A673 (cell line): ENCODE data around the gene VWA2. TPM values are rescaled to one million over a fixed set of nuclear protein-coding genes. Genes with fewer than 3 reads are reported as not detected.

ENCODE experiments used
- BruUV-seq: library from RNA; stranded (reverse); fragments of 400-500 nt; replicated peaks from 2 replicates; lab custom pipeline; 2021; lab: Mats Ljungman, UMichigan
- CTCF ChIA-PET: fragments of 300-600 bp; sonication (Branson Sonifier 250); formaldehyde crosslinking; loops from one replicate; lab custom pipeline; 2022; ENCODE audit warnings: antibody characterized with exemption; lab: Charles Lee
- POLR2A ChIA-PET: fragments of 300-600 bp; sonication (Branson Sonifier 250); formaldehyde crosslinking; loops from one replicate; lab custom pipeline; 2022; ENCODE audit warnings: antibody characterized with exemption; ENCODE audit not compliant: low non-redundant PET; lab: Charles Lee
- DNase-seq: peaks from one replicate; pipeline ENCODE4 v3.0.0-alpha.2; 2015; ENCODE audit warnings: low spot score
- H3K27ac ChIP-seq: fragments of 200-600 bp; sonication (generic); 2 replicates; pipeline ENCODE4 v1.5.1; 2016; ENCODE audit warnings: mixed run types, low read depth, mild to moderate bottlenecking, mixed read lengths, antibody characterized with exemption, low read length; ENCODE audit not compliant: poor library complexity, severe bottlenecking
- H3K27me3 ChIP-seq: fragments of 200-600 bp; sonication (generic); replicated peaks from 2 replicates; pipeline ENCODE4 v1.6.1; 2017; ENCODE audit warnings: mixed run types, low read depth, mild to moderate bottlenecking, mixed read lengths, antibody characterized with exemption, low read length; ENCODE audit not compliant: insufficient read depth, poor library complexity
- H3K36me3 ChIP-seq: fragments of 200-600 bp; sonication (generic); 2 replicates; pipeline ENCODE4 v1.6.1; 2016; ENCODE audit warnings: mixed run types, mild to moderate bottlenecking, mixed read lengths, antibody characterized with exemption, low read length; ENCODE audit not compliant: insufficient read depth, poor library complexity, severe bottlenecking
- H3K4me1 ChIP-seq: fragments of 200-600 bp; sonication (generic); 2 replicates; pipeline ENCODE4 v1.6.1; 2017; ENCODE audit warnings: mixed run types, mild to moderate bottlenecking, mixed read lengths, antibody characterized with exemption, low read length; ENCODE audit not compliant: insufficient read depth, poor library complexity, severe bottlenecking
- H3K4me3 ChIP-seq: fragments of 200-600 bp; sonication (generic); 2 replicates; pipeline ENCODE4 v1.5.1; 2016; ENCODE audit warnings: low read depth, mixed run types, mild to moderate bottlenecking, mixed read lengths, low read length; ENCODE audit not compliant: poor library complexity, severe bottlenecking
- H3K9me3 ChIP-seq: fragments of 200-600 bp; sonication (generic); 2 replicates; pipeline ENCODE4 v1.6.1; 2016; ENCODE audit warnings: mixed run types, low read depth, mild to moderate bottlenecking, mixed read lengths, antibody characterized with exemption, low read length; ENCODE audit not compliant: poor library complexity, severe bottlenecking
- EZH2 ChIP-seq: fragments of 200-600 bp; sonication (generic); IDR thresholded peaks from 2 replicates; pipeline ENCODE4 v1.6.1; 2017; ENCODE audit warnings: borderline replicate concordance, low read depth, mild to moderate bottlenecking, mixed read lengths, antibody characterized with exemption, low read length; ENCODE audit not compliant: poor library complexity, severe bottlenecking
- intact Hi-C: fragments of 100-400 bp; cut with micrococcal nuclease; formaldehyde crosslinking; loops from one replicate; pipeline ENCODE4 v1.10.0; 2022; ENCODE audit not compliant: unreplicated experiment
- total RNA-seq: library from RNA; stranded (reverse); gene quantifications from 2 replicates; pipeline ENCODE4 v1.2.3, GENCODE V29; 2021
- TF ChIP-seq, protein P1 (sequence below): fragments of 300-800, 200-600 bp; sonication (generic); conservative IDR thresholded peaks from 2 replicates; pipeline ENCODE4 v1.5.1; 2017; ENCODE audit warnings: low read depth, mild to moderate bottlenecking, antibody characterized with exemption, low read length, moderate library complexity, mixed read lengths

The VWA2 gene
- total RNA-seq, 1 experiment from 2014 or later = not detected

DNA sequence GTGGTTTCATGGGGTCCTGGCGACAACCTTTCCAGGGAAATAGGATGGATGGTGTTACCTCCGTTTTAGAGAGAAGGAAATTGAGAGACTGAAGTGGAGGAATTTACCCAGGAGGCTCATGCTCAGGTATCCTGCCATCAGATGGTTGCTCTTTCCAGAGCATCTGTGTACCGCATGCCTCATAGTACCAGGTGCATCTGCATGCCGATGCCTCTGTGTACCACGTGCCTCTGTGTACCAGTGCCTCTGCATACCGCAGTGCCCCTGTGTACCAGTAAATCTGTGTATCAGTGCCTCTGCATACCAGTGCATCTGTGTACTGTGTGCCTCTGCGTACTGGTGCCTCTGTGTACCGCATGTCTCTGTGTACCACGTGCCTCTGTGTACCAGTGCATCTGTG lies 3.2 kb downstream of the VWA2 start:
- no peak for DNase-seq
- ChIA-PET CTCF (no interaction called here), POLR2A (interaction anchor here (0.6 kb wide), 1 partner anchor 75 kb away, joined by 10 read pairs; no protein-coding TSS in a partner anchor)
- TF ChIP-seq, protein P1, sequence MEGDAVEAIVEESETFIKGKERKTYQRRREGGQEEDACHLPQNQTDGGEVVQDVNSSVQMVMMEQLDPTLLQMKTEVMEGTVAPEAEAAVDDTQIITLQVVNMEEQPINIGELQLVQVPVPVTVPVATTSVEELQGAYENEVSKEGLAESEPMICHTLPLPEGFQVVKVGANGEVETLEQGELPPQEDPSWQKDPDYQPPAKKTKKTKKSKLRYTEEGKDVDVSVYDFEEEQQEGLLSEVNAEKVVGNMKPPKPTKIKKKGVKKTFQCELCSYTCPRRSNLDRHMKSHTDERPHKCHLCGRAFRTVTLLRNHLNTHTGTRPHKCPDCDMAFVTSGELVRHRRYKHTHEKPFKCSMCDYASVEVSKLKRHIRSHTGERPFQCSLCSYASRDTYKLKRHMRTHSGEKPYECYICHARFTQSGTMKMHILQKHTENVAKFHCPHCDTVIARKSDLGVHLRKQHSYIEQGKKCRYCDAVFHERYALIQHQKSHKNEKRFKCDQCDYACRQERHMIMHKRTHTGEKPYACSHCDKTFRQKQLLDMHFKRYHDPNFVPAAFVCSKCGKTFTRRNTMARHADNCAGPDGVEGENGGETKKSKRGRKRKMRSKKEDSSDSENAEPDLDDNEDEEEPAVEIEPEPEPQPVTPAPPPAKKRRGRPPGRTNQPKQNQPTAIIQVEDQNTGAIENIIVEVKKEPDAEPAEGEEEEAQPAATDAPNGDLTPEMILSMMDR = no peak
- TF ChIP-seq EZH2 = no peak
- BruUV-seq = no TSS peak
- Histone ChIP-seq H3K4me1 (no peaks in the 10 kb centered on the region), H3K4me3 (no peak overlapping the region), H3K27ac (no peak overlapping the region), H3K9me3 (no peaks in the 10 kb centered on the region), H3K27me3 (peaks cover 85% of the 10 kb centered on the region), H3K36me3 (no peaks in the 10 kb centered on the region)
- intact Hi-C loops = no loop called here

DNA sequence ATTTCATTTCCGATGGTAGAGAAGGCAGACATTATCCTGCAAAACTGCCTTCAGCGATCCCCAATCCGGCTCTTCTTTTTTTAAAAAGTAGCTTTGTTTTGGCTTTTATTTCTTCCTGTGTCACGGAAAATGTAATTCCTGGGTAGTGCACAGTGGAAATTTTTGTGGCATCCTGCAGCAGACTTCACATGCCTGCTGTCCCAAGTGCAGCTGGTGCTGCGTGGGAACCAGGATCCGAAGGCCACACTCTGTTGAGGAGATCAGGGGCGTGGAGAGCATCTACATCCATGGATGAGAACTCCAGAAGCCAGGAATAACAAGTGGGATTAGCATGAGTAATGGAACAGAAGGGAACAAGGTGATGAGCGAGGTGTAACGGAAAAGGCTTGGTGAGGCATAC lies 4.6 kb downstream of the VWA2 start:
- Histone ChIP-seq H3K4me1 (no peaks in the 10 kb centered on the region), H3K27ac (no peak overlapping the region), H3K4me3 (no peak overlapping the region), H3K27me3 (peaks cover 73% of the 10 kb centered on the region), H3K9me3 (no peaks in the 10 kb centered on the region), H3K36me3 (no peaks in the 10 kb centered on the region)
- no peak for TF ChIP-seq EZH2
- TF ChIP-seq, protein P1 = no peak
- no peak for DNase-seq
- POLR2A ChIA-PET = no interaction called here
- no TSS peak for BruUV-seq
- intact Hi-C loops = no loop called here
- CTCF ChIA-PET = interaction anchor here (0.6 kb wide), 1 partner anchor 35 kb away, joined by 5 read pairs; no protein-coding TSS in a partner anchor

DNA sequence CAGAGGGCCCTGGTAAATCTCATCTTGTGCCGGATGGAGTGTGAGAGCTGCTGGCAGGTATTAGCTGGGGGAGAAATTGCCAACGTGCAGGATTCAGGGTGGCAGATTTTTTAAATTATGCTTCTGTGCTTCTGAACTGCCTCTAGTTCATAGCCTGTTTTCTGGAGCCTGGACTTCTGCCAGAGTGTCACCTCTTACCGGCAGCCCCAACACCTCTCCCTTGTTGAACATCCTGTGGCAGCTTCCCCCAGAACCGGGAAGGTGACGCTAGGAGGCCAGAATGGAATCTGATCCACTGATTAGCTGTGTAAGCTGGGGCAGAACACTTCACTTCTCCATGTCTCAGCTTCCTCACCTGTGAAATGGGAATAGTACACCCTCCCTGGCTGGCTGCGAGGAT lies 5.1 kb downstream of the VWA2 start:
- no peaks in the 10 kb centered on the region for H3K9me3 ChIP-seq
- POLR2A ChIA-PET = no interaction called here
- intact Hi-C loops = no loop called here

More for the DNA sequence above, 5.1 kb downstream of the VWA2 start:
- no peak overlapping the region for H3K27ac ChIP-seq
- no peak for DNase-seq
- H3K4me3 ChIP-seq = no peak overlapping the region
- no TSS peak for BruUV-seq
- H3K4me1 ChIP-seq = no peaks in the 10 kb centered on the region
- peaks cover 68% of the 10 kb centered on the region for H3K27me3 ChIP-seq
- no peaks in the 10 kb centered on the region for H3K36me3 ChIP-seq
- CTCF ChIA-PET = interaction anchor here (0.6 kb wide), 1 partner anchor 35 kb away, joined by 5 read pairs; no protein-coding TSS in a partner anchor
- TF ChIP-seq, protein P1 = no peak
- no peak for TF ChIP-seq EZH2
